Thyroid gland (tissue), 4 donors: ENCODE measurements around the gene PHLDB3. TPM values are rescaled to one million over a fixed set of nuclear protein-coding genes. Genes with fewer than 3 reads are reported as not detected.

ENCODE experiments used
- DNase-seq, 2 donors: peaks; one replicate each; pipeline ENCODE4 v3.0.0-alpha.2; 2019
- H3K27ac ChIP-seq, 3 donors: fragments of 200-600 bp; sonication (generic); 1 replicate in 2 of 3; 2 replicates in 1 of 3; pipeline ENCODE4 v1.5.1; 2016 to 2019; ENCODE audit warnings: mild to moderate bottlenecking in 1 of 3, moderate library complexity in 1 of 3
- H3K27me3 ChIP-seq: fragments of 200-600 bp; sonication (generic); one replicate; pipeline ENCODE4 v1.5.1; 2019
- H3K36me3 ChIP-seq, 2 donors: fragments of 200-600 bp; sonication (generic); one replicate each; pipeline ENCODE4 v1.5.1; 2016 to 2019
- H3K4me1 ChIP-seq, 2 donors: fragments of 200-600 bp; sonication (generic); one replicate each; pipeline ENCODE4 v1.5.1; 2017 to 2019
- H3K4me3 ChIP-seq, 3 donors: fragments of 200-600 bp; sonication (generic); replicated peaks in 1 of 3; 1 replicate in 2 of 3; 2 replicates in 1 of 3; pipeline ENCODE4 v1.5.1; 2016; ENCODE audit warnings: mild to moderate bottlenecking in 1 of 3
- H3K9me3 ChIP-seq: fragments of 200-600 bp; sonication (generic); one replicate; pipeline ENCODE4 v1.5.1; 2017
- POLR2A ChIP-seq, 2 donors: fragments of 450-650 bp; IDR thresholded peaks; one replicate each; pipeline ENCODE4 v1.6.1; 2017; ENCODE audit warnings: antibody characterized with exemption in 2 of 2, mild to moderate bottlenecking in 2 of 2, moderate library complexity in 1 of 2
- WGBS, 2 donors: methylation state at CpG; one replicate each; pipeline ENCODE4 v1.1.5; 2017; 5-methylcytosine and 5-hydroxymethylcytosine counted together
- intact Hi-C: fragments of 100-400 bp; cut with DNase I; formaldehyde crosslinking; loops from one replicate; pipeline ENCODE4 v1.15.1; 2023
- total RNA-seq, 4 donors: library from RNA; depleted of rRNA; stranded (reverse); fragments of >200 nt; gene quantifications; one replicate each; pipeline ENCODE4 v1.2.3, GENCODE V29; 2016
- TF ChIP-seq, protein P1 (sequence below), 6 experiments: fragments of 200-600 bp in 3 of 6; fragments of 450-650 bp in 3 of 6; sonication (generic) in 3 of 6; IDR thresholded peaks; one replicate each; pipeline ENCODE4 v1.5.1; 2016 to 2019; ENCODE audit warnings: antibody characterized with exemption in 6 of 6, mild to moderate bottlenecking in 2 of 6, inconsistent platforms in 1 of 6, moderate library complexity in 1 of 6

Gene PHLDB3
- total RNA-seq, 4 donors from 2014 or later = 4.4 to 19.6 (median 7.4) TPM

DNA sequence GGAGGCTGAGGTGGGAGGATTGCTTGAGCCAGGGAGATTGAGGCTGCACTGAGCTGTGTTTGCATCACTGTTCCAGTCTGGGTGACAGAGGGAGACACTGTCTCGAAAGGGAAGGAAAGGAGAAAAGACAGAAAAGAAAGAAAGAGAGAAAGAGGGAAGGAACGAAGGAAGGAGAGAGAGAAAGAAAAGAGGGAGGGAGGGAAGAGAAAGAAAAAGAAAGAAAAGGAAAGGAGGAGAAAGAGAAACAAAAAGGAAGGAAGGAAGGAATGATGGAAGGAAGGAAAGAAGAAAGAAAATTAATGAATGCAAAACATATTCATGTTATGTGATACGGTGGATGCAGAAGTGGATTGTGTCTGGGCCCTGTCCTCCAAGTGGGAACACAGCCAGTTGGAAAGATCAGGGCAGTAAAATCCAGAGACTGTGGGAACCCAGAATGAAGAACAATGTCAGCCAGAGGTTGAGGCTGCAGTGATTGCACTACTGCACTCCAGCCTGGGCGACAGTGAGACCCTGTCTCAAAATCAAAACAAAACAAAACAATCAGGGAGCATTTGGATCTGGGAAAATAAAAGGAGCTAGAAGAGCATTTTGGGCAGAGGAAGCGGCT, 6.2 kb downstream of the PHLDB3 start:
- TF ChIP-seq POLR2A (IDR thresholded peaks at IDR 0.05) = no peak
- TF ChIP-seq, protein P1, sequence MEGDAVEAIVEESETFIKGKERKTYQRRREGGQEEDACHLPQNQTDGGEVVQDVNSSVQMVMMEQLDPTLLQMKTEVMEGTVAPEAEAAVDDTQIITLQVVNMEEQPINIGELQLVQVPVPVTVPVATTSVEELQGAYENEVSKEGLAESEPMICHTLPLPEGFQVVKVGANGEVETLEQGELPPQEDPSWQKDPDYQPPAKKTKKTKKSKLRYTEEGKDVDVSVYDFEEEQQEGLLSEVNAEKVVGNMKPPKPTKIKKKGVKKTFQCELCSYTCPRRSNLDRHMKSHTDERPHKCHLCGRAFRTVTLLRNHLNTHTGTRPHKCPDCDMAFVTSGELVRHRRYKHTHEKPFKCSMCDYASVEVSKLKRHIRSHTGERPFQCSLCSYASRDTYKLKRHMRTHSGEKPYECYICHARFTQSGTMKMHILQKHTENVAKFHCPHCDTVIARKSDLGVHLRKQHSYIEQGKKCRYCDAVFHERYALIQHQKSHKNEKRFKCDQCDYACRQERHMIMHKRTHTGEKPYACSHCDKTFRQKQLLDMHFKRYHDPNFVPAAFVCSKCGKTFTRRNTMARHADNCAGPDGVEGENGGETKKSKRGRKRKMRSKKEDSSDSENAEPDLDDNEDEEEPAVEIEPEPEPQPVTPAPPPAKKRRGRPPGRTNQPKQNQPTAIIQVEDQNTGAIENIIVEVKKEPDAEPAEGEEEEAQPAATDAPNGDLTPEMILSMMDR (IDR thresholded peaks at IDR 0.05) = no peak
- H3K36me3 ChIP-seq = peaks cover 0 to 5% of the 10 kb centered on the region in 2 donors
- no peaks in the 10 kb centered on the region for H3K9me3 ChIP-seq
- no peak for DNase-seq
- H3K4me3 ChIP-seq = no peak overlapping the region
- H3K27me3 ChIP-seq = no peaks in the 10 kb centered on the region
- intact Hi-C loops = no loop called here
- peaks cover 0 to 7% of the 10 kb centered on the region in 2 donors for H3K4me1 ChIP-seq
- WGBS, 2 donors = 79 to 82% methylated on average over 5 of the region's 5 CpGs
- no peak overlapping the region for H3K27ac ChIP-seq

DNA sequence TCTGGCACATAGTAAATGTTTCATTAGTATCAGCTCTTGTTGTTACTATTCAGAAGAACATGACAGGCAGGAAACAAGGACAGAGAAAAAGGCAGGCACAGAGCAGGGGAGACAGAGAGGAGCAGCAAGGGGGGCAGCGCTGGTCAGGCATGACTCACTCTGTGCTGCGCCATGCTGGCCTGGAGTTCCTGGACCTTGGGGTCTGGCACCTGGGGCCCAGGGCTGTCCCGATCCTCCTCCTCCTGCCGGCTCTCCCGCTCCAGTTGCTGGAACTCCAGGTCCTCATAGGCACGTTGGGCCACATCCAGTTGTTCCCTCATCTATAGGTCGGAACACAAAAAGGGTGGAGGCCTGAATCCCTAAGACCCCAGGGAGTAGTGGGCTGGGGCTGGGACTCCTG, 7.6 kb downstream of the PHLDB3 start:
- Histone ChIP-seq H3K9me3 (no peaks in the 10 kb centered on the region), H3K4me3 (no peak overlapping the region), H3K4me1 (no peaks in the 10 kb centered on the region), H3K27ac (no peak overlapping the region), H3K36me3 (peaks cover 0 to 5% of the 10 kb centered on the region in 2 donors), H3K27me3 (no peaks in the 10 kb centered on the region)
- WGBS, 2 donors = 89 to 97% methylated on average over 2 to 7 of the region's 7 CpGs
- DNase-seq = no peak
- intact Hi-C loops = no loop called here
- TF ChIP-seq, protein P1 (IDR thresholded peaks at IDR 0.05) = no peak
- no peak for TF ChIP-seq POLR2A (IDR thresholded peaks at IDR 0.05)

DNA sequence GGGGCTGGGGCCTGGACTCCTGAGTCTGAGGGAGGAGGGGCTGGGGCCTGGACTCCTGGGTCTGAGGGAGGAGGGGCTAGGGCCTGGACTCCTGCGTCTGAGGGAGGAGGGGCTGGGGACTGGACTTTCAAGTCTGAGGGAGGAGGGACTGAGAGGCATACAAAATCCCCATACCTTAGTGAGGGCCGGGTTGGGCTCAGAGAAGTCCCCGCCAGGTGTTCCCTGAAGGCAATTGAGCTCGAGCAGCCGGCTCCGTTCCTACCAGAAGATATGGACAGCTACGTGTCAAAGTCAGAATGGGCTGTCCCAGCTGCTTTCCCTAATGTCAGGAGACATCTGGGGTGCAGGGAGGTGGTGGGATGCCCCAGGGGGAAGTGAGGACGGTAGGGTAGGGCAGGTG, 9.5 kb downstream of the PHLDB3 start:
- no peaks in the 10 kb centered on the region for H3K4me1 ChIP-seq
- H3K4me3 ChIP-seq = no peak overlapping the region
- H3K9me3 ChIP-seq = no peaks in the 10 kb centered on the region
- peaks cover 0 to 5% of the 10 kb centered on the region in 2 donors for H3K36me3 ChIP-seq
- TF ChIP-seq, protein P1 (IDR thresholded peaks at IDR 0.05) = no peak
- no peak for TF ChIP-seq POLR2A (IDR thresholded peaks at IDR 0.05)
- no peak for DNase-seq
- intact Hi-C loops = no loop called here
- 73 to 78% methylated on average over 7 to 8 of the region's 8 CpGs for WGBS, 2 donors
- H3K27me3 ChIP-seq = no peaks in the 10 kb centered on the region
- H3K27ac ChIP-seq = no peak overlapping the region

DNA sequence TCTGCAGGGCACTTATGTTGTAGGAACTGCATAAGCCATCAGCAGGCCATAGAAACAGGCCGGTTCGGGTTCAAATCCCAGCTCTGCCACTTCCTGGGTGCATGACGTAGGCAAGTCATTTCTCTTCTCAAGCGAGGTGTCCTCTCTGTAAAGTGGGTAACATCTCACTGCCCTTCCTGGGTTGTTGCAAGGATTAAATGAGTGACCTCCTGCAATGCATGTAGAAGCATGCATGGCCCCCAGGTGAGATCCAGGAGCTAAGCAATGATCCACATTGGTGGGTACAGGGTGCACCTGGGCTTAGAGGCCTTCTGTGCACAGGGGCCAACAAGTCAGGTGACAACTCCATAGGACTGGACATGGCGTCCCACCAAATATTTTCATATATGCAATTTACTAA, 13.8 kb downstream of the PHLDB3 start:
- intact Hi-C loops = no loop called here
- 94 to 98% methylated on average over 5 of the region's 5 CpGs for WGBS, 2 donors
- no peak for DNase-seq
- no peaks in the 10 kb centered on the region for H3K36me3 ChIP-seq
- no peak overlapping the region for H3K4me3 ChIP-seq
- no peak overlapping the region for H3K27ac ChIP-seq
- no peaks in the 10 kb centered on the region for H3K27me3 ChIP-seq
- H3K9me3 ChIP-seq = no peaks in the 10 kb centered on the region
- H3K4me1 ChIP-seq = no peaks in the 10 kb centered on the region
- TF ChIP-seq, protein P1 (IDR thresholded peaks at IDR 0.05) = no peak
- no peak for TF ChIP-seq POLR2A (IDR thresholded peaks at IDR 0.05)

DNA sequence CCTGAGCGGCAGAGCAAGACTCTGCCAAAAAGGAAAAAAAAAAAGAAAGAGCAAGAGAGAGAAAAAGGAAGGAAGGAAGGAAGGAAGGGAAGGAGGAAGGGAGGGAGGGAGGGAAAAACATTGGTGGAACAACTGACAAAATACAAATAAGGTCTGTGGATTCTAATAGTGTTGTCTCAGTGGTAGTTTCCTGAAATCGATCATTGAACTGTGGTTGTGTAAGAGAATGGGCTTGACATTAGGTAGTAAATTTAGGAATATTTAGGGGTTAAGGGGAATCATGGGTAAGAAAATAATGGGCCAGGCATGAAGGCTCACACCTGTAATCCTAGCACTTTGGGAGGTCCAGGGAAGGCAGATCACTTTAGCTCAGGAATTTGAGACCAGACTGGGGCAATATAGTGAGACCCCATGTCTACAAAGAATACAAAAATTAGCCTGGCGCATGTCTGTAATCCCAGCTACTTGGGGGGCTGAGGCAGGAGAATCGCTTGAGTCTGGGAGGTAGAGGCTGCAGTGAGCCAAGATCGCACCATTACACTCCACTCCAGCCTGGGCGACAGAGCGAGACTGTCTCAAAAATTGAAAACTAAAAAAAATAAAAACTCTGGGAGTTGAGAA, 14.5 kb downstream of the PHLDB3 start:
- no peak for TF ChIP-seq POLR2A (IDR thresholded peaks at IDR 0.05)
- TF ChIP-seq, protein P1 (IDR thresholded peaks at IDR 0.05) = no peak
- Histone ChIP-seq H3K36me3 (no peaks in the 10 kb centered on the region), H3K4me3 (no peak overlapping the region), H3K27ac (no peak overlapping the region), H3K4me1 (no peaks in the 10 kb centered on the region), H3K27me3 (no peaks in the 10 kb centered on the region), H3K9me3 (no peaks in the 10 kb centered on the region)
- intact Hi-C loops = no loop called here
- 89 to 90% methylated on average over 7 of the region's 7 CpGs for WGBS, 2 donors
- DNase-seq = no peak
